PFSK-1 (cell line): ENCODE measurements around the gene KCNK10.

Source experiments
- FOXP2 ChIP-seq: optimal IDR thresholded peaks from 2 replicates; pipeline ENCODE3; 2011; ENCODE audit warnings: borderline replicate concordance, control low read depth, inconsistent platforms; ENCODE audit not compliant: insufficient read depth; ENCODE audit errors: extremely low read length, extremely low read depth
- POLR2AphosphoS5 ChIP-seq: IDR thresholded peaks from 2 replicates; pipeline ENCODE4 v1.6.1; 2012; ENCODE audit warnings: low read depth, mild to moderate bottlenecking, control low read depth, low read length, moderate library complexity
- REST ChIP-seq, 2 experiments: IDR thresholded peaks; 2 replicates each; pipeline versions ENCODE4 v1.6.1 to v1.8.0; 2011 to 2012; ENCODE audit warnings: low read depth in 2 of 2, low read length in 2 of 2, control low read depth in 1 of 2, inconsistent platforms in 1 of 2, mild to moderate bottlenecking in 1 of 2, moderate library complexity in 1 of 2; ENCODE audit not compliant: insufficient read depth in 1 of 2
- SIN3A ChIP-seq: IDR thresholded peaks from 2 replicates; pipeline ENCODE4 v1.6.1; 2012; ENCODE audit warnings: mild to moderate bottlenecking, low read length, moderate library complexity, borderline replicate concordance; ENCODE audit not compliant: insufficient read depth
- TAF1 ChIP-seq: IDR thresholded peaks from 2 replicates; pipeline ENCODE4 v1.6.1; 2012; ENCODE audit warnings: low read length, control low read depth, borderline replicate concordance; ENCODE audit not compliant: insufficient read depth

KCNK10 gene

GRCh38 chr14:88286309-88286708 is 36.8 kb downstream of the KCNK10 start:
- TF ChIP-seq SIN3A, result no peak
- no peak for TF ChIP-seq TAF1
- TF ChIP-seq REST (IDR thresholded peaks at IDR 0.05; ENCODE audit: insufficient read depth in 1 of 2, low read depth in 2 of 2, low read length in 2 of 2), result no peak
- no peak for TF ChIP-seq POLR2AphosphoS5
- no peak for TF ChIP-seq FOXP2

- TF ChIP-seq REST (IDR thresholded peaks at IDR 0.05; ENCODE audit: insufficient read depth in 1 of 2, low read depth in 2 of 2, low read length in 2 of 2) (no peak), SIN3A (no peak), FOXP2 (no peak), POLR2AphosphoS5 (no peak), TAF1 (no peak)
These were observed 41.6 kb downstream of the KCNK10 start for GRCh38 chr14:88281447-88281846.

GRCh38 chr14:88276923-88277596 is 46.0 kb downstream of the KCNK10 start:
- TF ChIP-seq FOXP2 (no peak), TAF1 (no peak), SIN3A (no peak), REST (IDR thresholded peaks at IDR 0.05; ENCODE audit: insufficient read depth in 1 of 2, low read depth in 2 of 2, low read length in 2 of 2) (no peak), POLR2AphosphoS5 (no peak)

- TF ChIP-seq TAF1 (no peak), SIN3A (no peak), POLR2AphosphoS5 (no peak), REST (IDR thresholded peaks at IDR 0.05; ENCODE audit: insufficient read depth in 1 of 2, low read depth in 2 of 2, low read length in 2 of 2) (no peak), FOXP2 (no peak)
These were observed 50.4 kb downstream of the KCNK10 start for GRCh38 chr14:88272390-88273269.
